ENCODE results near the gene MSI2.

DNA sequence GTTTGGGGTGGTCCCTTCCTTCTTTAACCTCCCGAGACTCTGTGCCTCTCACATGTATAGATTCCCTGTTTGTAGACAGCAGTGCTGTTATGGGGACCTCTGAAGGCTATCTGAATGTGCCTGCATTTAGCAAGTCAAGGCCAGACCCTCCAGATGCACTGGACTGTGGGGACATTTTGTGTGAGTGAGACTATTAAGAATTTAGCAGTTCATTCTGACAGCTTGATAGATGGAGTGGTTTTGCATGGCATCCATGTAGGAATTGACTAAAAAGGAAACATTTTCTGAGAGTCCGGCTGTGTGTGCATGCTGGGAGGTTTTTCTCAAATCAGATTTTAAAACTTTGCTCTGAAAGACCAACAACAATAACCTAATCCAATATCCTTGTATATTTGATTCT, 226.3 kb downstream of the MSI2 start:
- TF ChIP-seq, protein P1, sequence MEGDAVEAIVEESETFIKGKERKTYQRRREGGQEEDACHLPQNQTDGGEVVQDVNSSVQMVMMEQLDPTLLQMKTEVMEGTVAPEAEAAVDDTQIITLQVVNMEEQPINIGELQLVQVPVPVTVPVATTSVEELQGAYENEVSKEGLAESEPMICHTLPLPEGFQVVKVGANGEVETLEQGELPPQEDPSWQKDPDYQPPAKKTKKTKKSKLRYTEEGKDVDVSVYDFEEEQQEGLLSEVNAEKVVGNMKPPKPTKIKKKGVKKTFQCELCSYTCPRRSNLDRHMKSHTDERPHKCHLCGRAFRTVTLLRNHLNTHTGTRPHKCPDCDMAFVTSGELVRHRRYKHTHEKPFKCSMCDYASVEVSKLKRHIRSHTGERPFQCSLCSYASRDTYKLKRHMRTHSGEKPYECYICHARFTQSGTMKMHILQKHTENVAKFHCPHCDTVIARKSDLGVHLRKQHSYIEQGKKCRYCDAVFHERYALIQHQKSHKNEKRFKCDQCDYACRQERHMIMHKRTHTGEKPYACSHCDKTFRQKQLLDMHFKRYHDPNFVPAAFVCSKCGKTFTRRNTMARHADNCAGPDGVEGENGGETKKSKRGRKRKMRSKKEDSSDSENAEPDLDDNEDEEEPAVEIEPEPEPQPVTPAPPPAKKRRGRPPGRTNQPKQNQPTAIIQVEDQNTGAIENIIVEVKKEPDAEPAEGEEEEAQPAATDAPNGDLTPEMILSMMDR (IDR thresholded peaks at IDR 0.05) = no peak
- TF ChIP-seq POLR2A (IDR thresholded peaks at IDR 0.05) = no peak
